Keratinocyte (primary cell): ENCODE results near the gene OCIAD2. TPM values are rescaled to one million over a fixed set of nuclear protein-coding genes. Genes with fewer than 3 reads are reported as not detected.
"Not testable (repeated sequence)": the region's sequence is repeated elsewhere in the genome, so short reads cannot be mapped to it uniquely, and the experiment has no call there.

Experiments
- DNase-seq: peaks from one replicate; pipeline ENCODE4 v3.0.0-alpha.2; 2011; ENCODE audit warnings: low read depth, missing footprints, low spot score
- FAIRE-seq: peaks from 2 replicates; lab custom pipeline; 2011; peaks lifted over from hg19 to GRCh38; lab: Jason Lieb, UNC
- H2AFZ ChIP-seq: 2 replicates; pipeline ENCODE4 v1.6.0; 2012; ENCODE audit warnings: low read length, control low read depth, inconsistent platforms; ENCODE audit not compliant: control insufficient read depth
- H3K27ac ChIP-seq: 2 replicates; pipeline ENCODE4 v1.5.1; 2011; ENCODE audit warnings: low read length; ENCODE audit not compliant: control insufficient read depth, insufficient read depth
- H3K27me3 ChIP-seq: 3 replicates; pipeline ENCODE4 v1.6.0; 2011; ENCODE audit warnings: low read length; ENCODE audit not compliant: control insufficient read depth, insufficient read depth; ENCODE audit errors: extremely low read depth
- H3K36me3 ChIP-seq, 2 experiments: 2 replicates in 1 of 2; 3 replicates in 1 of 2; pipeline ENCODE4 v1.5.1; 2011; ENCODE audit warnings: low read length in 2 of 2, mild to moderate bottlenecking in 1 of 2; ENCODE audit not compliant: control insufficient read depth in 2 of 2, insufficient read depth in 2 of 2; ENCODE audit errors: extremely low read depth in 1 of 2
- H3K4me1 ChIP-seq: 3 replicates; pipeline ENCODE4 v1.5.1; 2011; ENCODE audit warnings: low read length; ENCODE audit not compliant: control insufficient read depth, insufficient read depth; ENCODE audit errors: extremely low read depth
- H3K4me2 ChIP-seq: 3 replicates; pipeline ENCODE4 v1.6.0; 2011; ENCODE audit warnings: low read depth, low read length; ENCODE audit not compliant: control insufficient read depth, insufficient read depth; ENCODE audit errors: extremely low read depth
- H3K4me3 ChIP-seq, 3 experiments: fragments of 200-600 bp in 1 of 3; sonication (generic) in 1 of 3; 2 replicates in 2 of 3; 3 replicates in 1 of 3; pipeline ENCODE4 v1.5.1; 2011 to 2016; ENCODE audit warnings: low read length in 3 of 3, mild to moderate bottlenecking in 3 of 3, control low read depth in 2 of 3, inconsistent platforms in 1 of 3, low read depth in 1 of 3, mixed read lengths in 1 of 3, mixed run types in 1 of 3, moderate library complexity in 1 of 3; ENCODE audit not compliant: control insufficient read depth in 2 of 3, insufficient read depth in 2 of 3; ENCODE audit errors: extremely low read depth in 1 of 3
- H3K79me2 ChIP-seq: 2 replicates; pipeline ENCODE4 v1.6.0; 2012; ENCODE audit warnings: low read length; ENCODE audit not compliant: control insufficient read depth, insufficient read depth
- H3K9ac ChIP-seq: 3 replicates; pipeline ENCODE4 v1.6.0; 2011; ENCODE audit warnings: low read length; ENCODE audit not compliant: control insufficient read depth, insufficient read depth; ENCODE audit errors: extremely low read depth
- H3K9me1 ChIP-seq: 3 replicates; pipeline ENCODE4 v1.6.0; 2011; ENCODE audit warnings: low read length; ENCODE audit not compliant: control insufficient read depth, insufficient read depth; ENCODE audit errors: extremely low read depth
- H3K9me3 ChIP-seq: 2 replicates; pipeline ENCODE4 v1.5.1; 2012; ENCODE audit warnings: low read depth, low read length; ENCODE audit not compliant: control insufficient read depth
- H4K20me1 ChIP-seq: 3 replicates; pipeline ENCODE4 v1.6.0; 2011; ENCODE audit warnings: low read length; ENCODE audit not compliant: control insufficient read depth, insufficient read depth; ENCODE audit errors: extremely low read depth
- EZH2 ChIP-seq: IDR thresholded peaks from one replicate; pipeline ENCODE4 v1.6.1; 2012; ENCODE audit warnings: inconsistent platforms, mild to moderate bottlenecking, low read length, moderate library complexity
- dilution Hi-C: fragments of 300-500 bp; cut with MboI; formaldehyde crosslinking; loops from one replicate; pipeline ENCODE4 v1.7.0; 2020; ENCODE audit warnings: low sequenced_read_pairs; ENCODE audit not compliant: extremely low pct_ligation_motif_present
- polyA plus RNA-seq, 5 experiments: library from polyadenylated mRNA; depleted of rRNA in 3 of 5; stranded (reverse) in 3 of 5; stranded (forward) in 1 of 5; unstranded in 1 of 5; fragments of >200 nt; gene quantifications; 1 replicate in 1 of 5; 2 replicates in 3 of 5; 3 replicates in 1 of 5; pipeline versions ENCODE4 v1.2.1 to v1.2.3, GENCODE V29; 2011 to 2012; ENCODE audit warnings: missing spikeins in 2 of 5, low read depth in 1 of 5, low replicate concordance in 1 of 5
- TF ChIP-seq, protein P1 (sequence below), 3 experiments: IDR thresholded peaks in 1 of 3; conservative IDR thresholded peaks in 1 of 3; optimal IDR thresholded peaks in 1 of 3; 2 replicates in 2 of 3; 3 replicates in 1 of 3; pipeline versions ENCODE3 to v1.5.1; 2011; ENCODE audit warnings: low read length in 3 of 3, mild to moderate bottlenecking in 3 of 3, moderate library complexity in 2 of 3, control low read depth in 1 of 3, inconsistent platforms in 1 of 3; ENCODE audit not compliant: insufficient read depth in 2 of 3; ENCODE audit errors: extremely low read depth in 1 of 3

OCIAD2 gene
- polyA plus RNA-seq, 1 donor (not counting 4 experiments of a cell fraction or from before 2014, with no cell fraction given): 407 TPM

- peaks cover 28 to 36% of the 10 kb centered on the region in 2 experiments for H3K36me3 ChIP-seq
- no peaks in the 10 kb centered on the region for H3K9me1 ChIP-seq
- no peak overlapping the region for H3K4me3 ChIP-seq
- peaks cover 13% of the 10 kb centered on the region for H3K4me1 ChIP-seq
- H3K9me3 ChIP-seq: no peaks in the 10 kb centered on the region
- H3K4me2 ChIP-seq: no peak overlapping the region
- dilution Hi-C loops: no loop called here
- no peak for FAIRE-seq
- H4K20me1 ChIP-seq: no peaks in the 10 kb centered on the region
- no peak for DNase-seq
- H3K27me3 ChIP-seq: no peaks in the 10 kb centered on the region
- TF ChIP-seq, protein P1, sequence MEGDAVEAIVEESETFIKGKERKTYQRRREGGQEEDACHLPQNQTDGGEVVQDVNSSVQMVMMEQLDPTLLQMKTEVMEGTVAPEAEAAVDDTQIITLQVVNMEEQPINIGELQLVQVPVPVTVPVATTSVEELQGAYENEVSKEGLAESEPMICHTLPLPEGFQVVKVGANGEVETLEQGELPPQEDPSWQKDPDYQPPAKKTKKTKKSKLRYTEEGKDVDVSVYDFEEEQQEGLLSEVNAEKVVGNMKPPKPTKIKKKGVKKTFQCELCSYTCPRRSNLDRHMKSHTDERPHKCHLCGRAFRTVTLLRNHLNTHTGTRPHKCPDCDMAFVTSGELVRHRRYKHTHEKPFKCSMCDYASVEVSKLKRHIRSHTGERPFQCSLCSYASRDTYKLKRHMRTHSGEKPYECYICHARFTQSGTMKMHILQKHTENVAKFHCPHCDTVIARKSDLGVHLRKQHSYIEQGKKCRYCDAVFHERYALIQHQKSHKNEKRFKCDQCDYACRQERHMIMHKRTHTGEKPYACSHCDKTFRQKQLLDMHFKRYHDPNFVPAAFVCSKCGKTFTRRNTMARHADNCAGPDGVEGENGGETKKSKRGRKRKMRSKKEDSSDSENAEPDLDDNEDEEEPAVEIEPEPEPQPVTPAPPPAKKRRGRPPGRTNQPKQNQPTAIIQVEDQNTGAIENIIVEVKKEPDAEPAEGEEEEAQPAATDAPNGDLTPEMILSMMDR (optimal IDR thresholded peaks at IDR 0.05 in 1 of 3, IDR thresholded peaks at IDR 0.05 in 1 of 3, conservative IDR thresholded peaks at IDR 0.05 in 1 of 3; ENCODE audit: extremely low read depth in 1 of 3, insufficient read depth in 2 of 3, low read length in 3 of 3): no peak
- no peak for TF ChIP-seq EZH2
- H3K79me2 ChIP-seq: peaks cover 27% of the 10 kb centered on the region
- H3K27ac ChIP-seq: no peak overlapping the region
- no peak overlapping the region for H3K9ac ChIP-seq
- no peak overlapping the region for H2AFZ ChIP-seq
These were observed 9.7 kb downstream of the OCIAD2 start for GRCh38 chr4:48896845-48897244.

DNA sequence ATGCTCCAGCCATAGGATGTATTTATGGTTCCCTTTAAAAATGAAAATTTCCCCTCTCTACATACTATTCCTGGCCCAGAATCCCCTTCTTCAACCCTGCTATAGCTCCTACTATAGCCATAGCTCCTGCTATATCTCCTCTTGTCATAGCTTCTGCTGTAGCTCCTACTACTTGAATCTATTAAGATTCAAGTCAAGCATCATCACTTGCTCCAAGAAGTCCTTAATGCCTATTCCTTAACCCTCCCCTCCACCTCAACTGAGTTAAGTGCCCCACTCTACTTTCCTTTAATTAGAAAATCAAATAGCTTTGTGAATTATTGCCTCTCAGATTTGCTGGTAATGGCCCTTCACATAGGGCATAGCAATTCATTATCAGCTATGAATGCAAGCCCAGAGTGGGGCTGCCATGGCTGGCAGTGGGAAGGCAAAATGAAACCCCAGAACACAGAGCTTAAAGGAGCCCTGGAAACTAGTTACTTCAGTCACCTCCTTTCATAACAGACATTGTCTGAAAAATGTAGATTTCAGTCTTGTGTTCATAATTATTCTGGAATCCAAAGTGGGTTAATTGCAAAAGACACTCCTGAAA, 15.4 kb downstream of the OCIAD2 start:
- Histone ChIP-seq H2AFZ (no peak overlapping the region), H3K9ac (no peak overlapping the region), H4K20me1 (no peaks in the 10 kb centered on the region), H3K79me2 (no peaks in the 10 kb centered on the region), H3K4me3 (no peak overlapping the region), H3K4me1 (no peaks in the 10 kb centered on the region), H3K9me1 (no peaks in the 10 kb centered on the region), H3K27ac (no peak overlapping the region), H3K4me2 (no peak overlapping the region), H3K9me3 (no peaks in the 10 kb centered on the region), H3K36me3 (peaks cover 16 to 24% of the 10 kb centered on the region in 2 experiments), H3K27me3 (no peaks in the 10 kb centered on the region)
- FAIRE-seq (no peak), DNase-seq (no peak)
- TF ChIP-seq EZH2: no peak
- TF ChIP-seq, protein P1 (optimal IDR thresholded peaks at IDR 0.05 in 1 of 3, IDR thresholded peaks at IDR 0.05 in 1 of 3, conservative IDR thresholded peaks at IDR 0.05 in 1 of 3; ENCODE audit: extremely low read depth in 1 of 3, insufficient read depth in 2 of 3, low read length in 3 of 3): no peak
- dilution Hi-C loops: no loop called here

DNA sequence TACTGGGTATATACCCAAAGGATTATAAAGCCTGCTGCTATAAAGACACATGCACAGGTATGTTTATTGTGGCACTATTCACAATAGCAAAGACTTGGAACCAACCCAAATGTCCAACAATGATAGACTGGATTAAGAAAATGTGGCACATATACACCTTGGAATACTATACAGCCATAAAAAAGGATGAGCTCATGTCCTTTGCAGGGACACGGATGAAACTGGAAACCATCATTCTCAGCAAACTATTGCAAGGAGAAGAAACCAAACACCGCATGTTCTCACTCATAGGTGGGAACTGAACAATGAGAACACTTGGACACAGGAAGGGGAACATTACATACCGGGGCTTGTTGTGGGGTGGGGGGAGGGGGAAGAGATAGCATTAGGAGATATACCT, 16.8 kb downstream of the OCIAD2 start:
- H3K4me1 ChIP-seq, DNase-seq, H4K20me1 ChIP-seq, H3K4me3 ChIP-seq, H3K9me3 ChIP-seq, H2AFZ ChIP-seq, H3K27me3 ChIP-seq, H3K9ac ChIP-seq, H3K4me2 ChIP-seq, FAIRE-seq, H3K79me2 ChIP-seq, H3K9me1 ChIP-seq, H3K27ac ChIP-seq, dilution Hi-C loops: not testable (repeated sequence)
- H3K36me3 ChIP-seq: peaks cover 13 to 18% of the 10 kb centered on the region in 2 experiments

- FAIRE-seq, H3K4me3 ChIP-seq, H2AFZ ChIP-seq, H3K9ac ChIP-seq, H3K79me2 ChIP-seq, H3K9me3 ChIP-seq, dilution Hi-C loops, DNase-seq, H3K36me3 ChIP-seq, H4K20me1 ChIP-seq, H3K9me1 ChIP-seq, H3K27ac ChIP-seq, H3K4me2 ChIP-seq, H3K27me3 ChIP-seq: not testable (repeated sequence)
- H3K4me1 ChIP-seq: peaks cover 23% of the 10 kb centered on the region
These were observed 24.9 kb downstream of the OCIAD2 start for GRCh38 chr4:48881646-48882045.
